NCI-H460 (cell line): ENCODE measurements around the gene CEBPE. TPM values are rescaled to one million over a fixed set of nuclear protein-coding genes. Genes with fewer than 3 reads are reported as not detected.
"Not testable (repeated sequence)": the region's sequence is repeated elsewhere in the genome, so short reads cannot be mapped to it uniquely, and the experiment has no call there.

Experiments used
- DNase-seq: peaks from one replicate; pipeline ENCODE4 v3.0.0-alpha.2; 2016; ENCODE audit warnings: low read depth; ENCODE audit errors: extremely low read depth
- total RNA-seq: library from RNA; depleted of rRNA; stranded (reverse); fragments of >200 nt; shearing (Covaris generic); gene quantifications from 2 replicates; pipeline ENCODE4 v1.2.3, GENCODE V29; 2014

CEBPE gene
- total RNA-seq, 1 experiment from 2014 or later = not detected

GRCh38 chr14:23124337-23124954 is 5.4 kb upstream of the CEBPE start:
- no peak for DNase-seq

GRCh38 chr14:23123419-23123818 is 4.4 kb upstream of the CEBPE start:
- no peak for DNase-seq

- no peak for DNase-seq
Measured at GRCh38 chr14:23122086-23122485, 3.0 kb upstream of the CEBPE start.

- DNase-seq = no peak
Measured at GRCh38 chr14:23121361-23121771, 2.3 kb upstream of the CEBPE start.

- DNase-seq = peak; percentile 87
Measured at GRCh38 chr14:23120541-23121251, 1.6 kb upstream of the CEBPE start.

- no peak for DNase-seq
Measured at GRCh38 chr14:23119363-23120327, 590 bp upstream of the CEBPE start.

- no peak for DNase-seq
Measured at GRCh38 chr14:23117371-23118020, 1.6 kb downstream of the CEBPE start.

GRCh38 chr14:23115918-23116317 is 3.1 kb downstream of the CEBPE start:
- DNase-seq = no peak

GRCh38 chr14:23115039-23115731 is 3.9 kb downstream of the CEBPE start:
- peak; percentile 27 for DNase-seq

- DNase-seq = no peak
Measured at GRCh38 chr14:23114669-23115038, 4.4 kb downstream of the CEBPE start.

- no peak for DNase-seq
Measured at GRCh38 chr14:23114120-23114458, 5.0 kb downstream of the CEBPE start.

GRCh38 chr14:23113431-23114119 is 5.5 kb downstream of the CEBPE start:
- DNase-seq = no peak

- no peak for DNase-seq
Measured at GRCh38 chr14:23112359-23113178, 6.5 kb downstream of the CEBPE start.

GRCh38 chr14:23110579-23111365 is 8.3 kb downstream of the CEBPE start:
- DNase-seq = no peak

- DNase-seq = no peak
Measured at GRCh38 chr14:23109769-23110168, 9.3 kb downstream of the CEBPE start.

GRCh38 chr14:23108169-23108568 is 10.9 kb downstream of the CEBPE start:
- not testable (repeated sequence) for DNase-seq

- DNase-seq = not testable (repeated sequence)
Measured at GRCh38 chr14:23107620-23108019, 11.4 kb downstream of the CEBPE start.

- no peak for DNase-seq
Measured at GRCh38 chr14:23106747-23107045, 12.4 kb downstream of the CEBPE start.
